GM21576 (cell line): Measurements from ENCODE around the gene POU2F2.
"Not testable (repeated sequence)": the region's sequence is repeated elsewhere in the genome, so short reads cannot be mapped to it uniquely, and the experiment has no call there.

Experiments
- ATAC-seq: cut with Tn5 transposase; IDR thresholded peaks from one replicate; pipeline ENCODE4 v1.9.1; 2021; ENCODE audit warnings: mild to moderate bottlenecking, moderate library complexity; ENCODE audit not compliant: unreplicated experiment

POU2F2 gene

GRCh38 chr19:42105368-42105767, 26.9 kb downstream of the POU2F2 start:
- no peak for ATAC-seq

- ATAC-seq, result no peak
Measured at GRCh38 chr19:42102877-42103276, 29.4 kb downstream of the POU2F2 start.

GRCh38 chr19:42100241-42100640, 32.0 kb downstream of the POU2F2 start:
- not testable (repeated sequence) for ATAC-seq

- ATAC-seq, result no peak
Measured at GRCh38 chr19:42099336-42099925, 32.8 kb downstream of the POU2F2 start.

GRCh38 chr19:42098781-42099180, 33.5 kb downstream of the POU2F2 start:
- ATAC-seq, result no peak

- ATAC-seq, result no peak
Measured at GRCh38 chr19:42097461-42097860, 34.8 kb downstream of the POU2F2 start.

GRCh38 chr19:42096255-42096837, 35.9 kb downstream of the POU2F2 start:
- ATAC-seq, result no peak

GRCh38 chr19:42095814-42096230, 36.4 kb downstream of the POU2F2 start:
- ATAC-seq, result no peak

GRCh38 chr19:42095142-42095813, 37.0 kb downstream of the POU2F2 start:
- no peak for ATAC-seq

- no peak for ATAC-seq
Measured at GRCh38 chr19:42093926-42094325, 38.3 kb downstream of the POU2F2 start.

- ATAC-seq, result no peak
Measured at GRCh38 chr19:42093505-42093904, 38.7 kb downstream of the POU2F2 start.

GRCh38 chr19:42092350-42092749, 39.9 kb downstream of the POU2F2 start:
- no peak for ATAC-seq

- no peak for ATAC-seq
Measured at GRCh38 chr19:42091742-42092141, 40.5 kb downstream of the POU2F2 start.

GRCh38 chr19:42091300-42091699, 40.9 kb downstream of the POU2F2 start:
- ATAC-seq, result no peak

- ATAC-seq, result no peak
Measured at GRCh38 chr19:42090672-42091071, 41.6 kb downstream of the POU2F2 start.

- ATAC-seq, result no peak
Measured at GRCh38 chr19:42089772-42090171, 42.5 kb downstream of the POU2F2 start.

- no peak for ATAC-seq
Measured at GRCh38 chr19:42089191-42089750, 43.0 kb downstream of the POU2F2 start.

- ATAC-seq, result no peak
Measured at GRCh38 chr19:42088471-42089190, 43.6 kb downstream of the POU2F2 start.

GRCh38 chr19:42086770-42087550, 45.3 kb downstream of the POU2F2 start:
- no peak for ATAC-seq

- no peak for ATAC-seq
Measured at GRCh38 chr19:42086188-42086736, 46.0 kb downstream of the POU2F2 start.
